ENCODE measurements around the gene FYB1.

DNA sequence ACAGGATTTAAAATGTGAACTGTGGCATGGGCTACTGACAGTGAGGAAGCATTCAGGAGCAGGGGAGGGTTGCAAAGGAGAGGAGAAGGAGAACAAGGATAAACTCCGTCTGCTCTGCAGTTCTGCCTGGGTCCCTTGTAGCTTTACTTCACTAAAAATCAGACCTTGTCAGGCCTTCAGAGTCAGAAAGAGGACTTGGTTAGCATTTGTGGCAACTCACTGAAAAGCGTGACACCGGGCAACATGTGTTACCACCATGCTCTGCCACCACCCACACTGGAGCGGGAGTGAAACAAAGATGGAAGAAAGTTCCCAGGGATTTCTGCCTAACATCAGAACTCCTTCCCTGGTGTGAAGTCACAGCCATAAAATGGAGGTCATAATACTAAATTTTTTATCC is 19.3 kb downstream of the FYB1 start:
- TF ChIP-seq TAF1 (IDR thresholded peaks at IDR 0.05; ENCODE audit: low read depth), result no peak
- TF ChIP-seq CEBPB (IDR thresholded peaks at IDR 0.05), result no peak
- TF ChIP-seq YY1 (IDR thresholded peaks at IDR 0.05; ENCODE audit: low read depth), result no peak
- TF ChIP-seq EP300 (IDR thresholded peaks at IDR 0.05; ENCODE audit: borderline replicate concordance), result no peak
- TF ChIP-seq EGR1 (IDR thresholded peaks at IDR 0.05), result no peak
- TF ChIP-seq RAD21 (IDR thresholded peaks at IDR 0.05; ENCODE audit: low read depth), result no peak
- TF ChIP-seq TCF12 (IDR thresholded peaks at IDR 0.05; ENCODE audit: low read depth), result no peak
- TF ChIP-seq, protein P1, sequence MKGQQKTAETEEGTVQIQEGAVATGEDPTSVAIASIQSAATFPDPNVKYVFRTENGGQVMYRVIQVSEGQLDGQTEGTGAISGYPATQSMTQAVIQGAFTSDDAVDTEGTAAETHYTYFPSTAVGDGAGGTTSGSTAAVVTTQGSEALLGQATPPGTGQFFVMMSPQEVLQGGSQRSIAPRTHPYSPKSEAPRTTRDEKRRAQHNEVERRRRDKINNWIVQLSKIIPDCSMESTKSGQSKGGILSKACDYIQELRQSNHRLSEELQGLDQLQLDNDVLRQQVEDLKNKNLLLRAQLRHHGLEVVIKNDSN (IDR thresholded peaks at IDR 0.05), result no peak
- TF ChIP-seq, protein P2, sequence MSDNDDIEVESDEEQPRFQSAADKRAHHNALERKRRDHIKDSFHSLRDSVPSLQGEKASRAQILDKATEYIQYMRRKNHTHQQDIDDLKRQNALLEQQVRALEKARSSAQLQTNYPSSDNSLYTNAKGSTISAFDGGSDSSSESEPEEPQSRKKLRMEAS (IDR thresholded peaks at IDR 0.05), result no peak
- TF ChIP-seq, protein P3, sequence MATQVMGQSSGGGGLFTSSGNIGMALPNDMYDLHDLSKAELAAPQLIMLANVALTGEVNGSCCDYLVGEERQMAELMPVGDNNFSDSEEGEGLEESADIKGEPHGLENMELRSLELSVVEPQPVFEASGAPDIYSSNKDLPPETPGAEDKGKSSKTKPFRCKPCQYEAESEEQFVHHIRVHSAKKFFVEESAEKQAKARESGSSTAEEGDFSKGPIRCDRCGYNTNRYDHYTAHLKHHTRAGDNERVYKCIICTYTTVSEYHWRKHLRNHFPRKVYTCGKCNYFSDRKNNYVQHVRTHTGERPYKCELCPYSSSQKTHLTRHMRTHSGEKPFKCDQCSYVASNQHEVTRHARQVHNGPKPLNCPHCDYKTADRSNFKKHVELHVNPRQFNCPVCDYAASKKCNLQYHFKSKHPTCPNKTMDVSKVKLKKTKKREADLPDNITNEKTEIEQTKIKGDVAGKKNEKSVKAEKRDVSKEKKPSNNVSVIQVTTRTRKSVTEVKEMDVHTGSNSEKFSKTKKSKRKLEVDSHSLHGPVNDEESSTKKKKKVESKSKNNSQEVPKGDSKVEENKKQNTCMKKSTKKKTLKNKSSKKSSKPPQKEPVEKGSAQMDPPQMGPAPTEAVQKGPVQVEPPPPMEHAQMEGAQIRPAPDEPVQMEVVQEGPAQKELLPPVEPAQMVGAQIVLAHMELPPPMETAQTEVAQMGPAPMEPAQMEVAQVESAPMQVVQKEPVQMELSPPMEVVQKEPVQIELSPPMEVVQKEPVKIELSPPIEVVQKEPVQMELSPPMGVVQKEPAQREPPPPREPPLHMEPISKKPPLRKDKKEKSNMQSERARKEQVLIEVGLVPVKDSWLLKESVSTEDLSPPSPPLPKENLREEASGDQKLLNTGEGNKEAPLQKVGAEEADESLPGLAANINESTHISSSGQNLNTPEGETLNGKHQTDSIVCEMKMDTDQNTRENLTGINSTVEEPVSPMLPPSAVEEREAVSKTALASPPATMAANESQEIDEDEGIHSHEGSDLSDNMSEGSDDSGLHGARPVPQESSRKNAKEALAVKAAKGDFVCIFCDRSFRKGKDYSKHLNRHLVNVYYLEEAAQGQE (IDR thresholded peaks at IDR 0.05; ENCODE audit: low read depth), result no peak
- no peak for TF ChIP-seq FOXM1 (IDR thresholded peaks at IDR 0.05; ENCODE audit: borderline replicate concordance, low read depth)
- no peak for TF ChIP-seq CREB1 (IDR thresholded peaks at IDR 0.05; ENCODE audit: low read depth)
- no peak for TF ChIP-seq NFIC (IDR thresholded peaks at IDR 0.05)

Data from Ishikawa (cell line).